ENCODE measurements around the gene ADAMTS12.
"Not testable (repeated sequence)": the region's sequence is repeated elsewhere in the genome, so short reads cannot be mapped to it uniquely, and the experiment has no call there.

ADAMTS12 gene

DNA sequence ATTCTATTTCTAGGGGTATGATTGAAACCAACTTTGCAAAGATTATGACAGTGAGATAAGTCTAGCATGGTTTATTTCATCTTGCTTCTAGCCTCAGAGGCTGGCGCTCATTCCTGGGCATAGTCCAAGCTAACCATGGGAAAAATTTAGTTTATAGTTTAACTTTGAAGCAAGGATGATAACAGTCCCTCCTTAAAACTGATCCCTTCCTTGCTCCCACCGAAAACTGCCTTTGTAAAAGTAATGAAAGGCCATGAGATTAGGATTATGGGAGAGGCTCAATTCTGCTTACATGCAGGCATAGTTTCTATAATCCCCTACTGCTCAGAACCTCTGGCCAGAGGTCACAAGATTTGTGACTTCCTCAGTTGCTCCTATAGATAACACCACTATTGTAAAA lies 375.4 kb downstream of the ADAMTS12 start:
- no peak for DNase-seq (ENCODE audit: extremely low read depth, low read depth)
- no peak for TF ChIP-seq CTCF (IDR thresholded peaks at IDR 0.05; ENCODE audit: low read depth, low read length)

- DNase-seq (ENCODE audit: extremely low read depth, low read depth): not testable (repeated sequence)
Measured at GRCh38 chr5:33515366-33515765, 376.4 kb downstream of the ADAMTS12 start.

GRCh38 chr5:33513462-33514185 lies 378.2 kb downstream of the ADAMTS12 start:
- no peak for DNase-seq (ENCODE audit: extremely low read depth, low read depth)
- TF ChIP-seq CTCF (IDR thresholded peaks at IDR 0.05; ENCODE audit: low read depth, low read length): no peak

DNA sequence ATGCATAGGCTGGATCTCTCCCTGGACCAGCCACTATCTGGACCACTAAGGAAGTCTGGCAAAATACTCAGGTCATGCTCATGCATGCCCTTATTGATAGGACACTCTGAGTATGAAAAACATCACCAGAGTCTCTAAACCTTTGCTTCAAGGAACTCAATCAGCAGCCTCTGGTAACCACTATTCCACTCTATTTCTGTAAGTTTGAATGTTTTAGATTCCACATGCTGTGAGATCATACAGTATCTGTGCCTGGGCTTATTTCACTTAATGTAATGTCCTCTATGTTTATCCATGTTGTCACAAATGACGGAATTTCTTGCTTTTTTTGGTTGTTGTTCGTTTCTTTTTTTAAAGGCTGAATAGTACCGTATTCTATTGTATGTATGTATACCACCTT lies 382.8 kb downstream of the ADAMTS12 start:
- no peak for TF ChIP-seq CTCF (IDR thresholded peaks at IDR 0.05; ENCODE audit: low read depth, low read length)
- no peak for DNase-seq (ENCODE audit: extremely low read depth, low read depth)

DNA sequence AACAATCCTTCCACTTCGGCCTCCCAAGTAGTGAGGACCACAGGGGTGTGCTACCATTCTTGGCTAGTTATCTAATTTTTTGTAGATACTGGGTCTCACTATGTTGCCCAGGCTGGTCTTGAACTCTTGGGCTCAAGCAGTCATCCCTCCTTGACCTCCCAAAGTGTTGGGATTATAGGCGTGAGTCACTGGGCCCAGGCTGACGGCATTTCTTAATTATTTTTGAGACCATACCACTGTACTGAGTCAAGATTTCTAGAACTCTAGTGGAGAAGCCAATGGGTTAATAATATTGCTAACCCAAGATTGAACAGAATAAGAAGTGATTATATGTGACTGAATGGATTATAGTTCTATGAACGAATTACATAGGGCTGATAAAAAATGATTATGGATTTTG lies 384.4 kb downstream of the ADAMTS12 start:
- no peak for TF ChIP-seq CTCF (IDR thresholded peaks at IDR 0.05; ENCODE audit: low read depth, low read length)
- DNase-seq (ENCODE audit: extremely low read depth, low read depth): no peak

DNA sequence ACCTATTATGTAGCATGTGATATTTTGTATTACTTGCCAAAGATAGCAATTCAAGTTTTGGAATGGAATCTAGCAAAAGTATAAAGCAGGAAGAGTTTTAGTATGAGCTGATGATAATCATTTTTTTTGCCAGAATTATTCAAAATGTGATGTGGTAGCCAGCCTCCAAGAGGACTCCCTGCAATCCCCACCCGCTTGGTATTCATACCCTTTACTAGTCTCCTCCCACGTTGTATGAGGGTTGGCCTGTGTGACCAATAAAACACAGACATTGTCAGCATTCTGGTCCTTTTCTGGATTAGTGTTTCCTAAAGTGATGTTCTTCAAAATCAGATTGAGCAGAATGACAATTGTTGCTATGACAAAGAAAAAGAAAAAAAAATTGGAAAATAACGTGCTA lies 387.2 kb downstream of the ADAMTS12 start:
- no peak for TF ChIP-seq CTCF (IDR thresholded peaks at IDR 0.05; ENCODE audit: low read depth, low read length)
- no peak for DNase-seq (ENCODE audit: extremely low read depth, low read depth)

DNA sequence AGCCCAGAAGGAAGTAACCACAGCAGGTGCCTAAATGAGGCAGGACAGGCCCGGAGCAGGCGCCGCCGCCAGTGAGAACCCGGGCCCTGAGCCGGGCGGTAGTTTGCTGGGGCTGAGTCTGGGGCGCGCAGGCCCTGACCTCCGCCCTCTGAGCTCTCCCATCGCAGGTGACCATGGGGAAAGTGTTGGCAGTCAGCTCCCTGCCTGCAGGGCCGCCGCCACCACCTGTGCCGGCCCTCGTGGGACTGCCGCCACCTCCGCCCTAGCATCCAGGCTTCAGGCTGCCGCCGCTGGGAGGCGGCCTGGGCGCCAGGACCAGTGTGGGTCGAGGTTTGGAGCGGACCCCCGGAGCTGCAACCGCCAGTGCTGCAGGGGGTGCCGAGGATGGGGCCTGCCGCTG lies 389.9 kb downstream of the ADAMTS12 start:
- no peak for TF ChIP-seq CTCF (IDR thresholded peaks at IDR 0.05; ENCODE audit: low read depth, low read length)
- no peak for DNase-seq (ENCODE audit: extremely low read depth, low read depth)

DNA sequence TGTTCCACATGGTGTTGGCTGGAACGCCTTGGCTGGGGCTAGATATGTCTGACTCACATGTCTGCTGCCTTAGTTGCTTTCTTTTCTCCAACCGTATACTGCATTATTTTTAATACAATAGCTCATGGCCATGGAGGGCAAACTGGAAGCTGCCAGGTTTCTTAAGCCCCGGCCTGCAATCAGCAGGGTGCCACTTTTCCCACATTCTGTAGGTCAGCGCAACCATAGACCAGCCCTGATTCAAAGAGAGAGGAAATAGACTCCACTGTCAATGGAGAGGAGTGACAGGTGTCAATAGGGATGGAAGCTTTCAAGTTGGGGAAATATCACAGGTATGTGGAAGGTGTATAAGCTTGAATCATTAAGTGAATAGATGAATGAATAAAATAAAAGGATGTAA lies 390.5 kb downstream of the ADAMTS12 start:
- TF ChIP-seq CTCF (IDR thresholded peaks at IDR 0.05; ENCODE audit: low read depth, low read length): no peak
- DNase-seq (ENCODE audit: extremely low read depth, low read depth): no peak
